SK-N-MC (cell line): ENCODE measurements around the gene DCAF4.

ENCODE experiments used
- EZH2 ChIP-seq: fragments of 200-600 bp; sonication (generic); IDR thresholded peaks from one replicate; pipeline ENCODE4 v1.6.1; 2017; ENCODE audit warnings: antibody characterized with exemption
- FOXP2 ChIP-seq: optimal IDR thresholded peaks from 2 replicates; pipeline ENCODE3; 2011; ENCODE audit warnings: mild to moderate bottlenecking, moderate library complexity; ENCODE audit not compliant: insufficient read depth; ENCODE audit errors: extremely low read length, control extremely low read depth
- POLR2AphosphoS5 ChIP-seq: IDR thresholded peaks from 2 replicates; pipeline ENCODE4 v1.6.1; 2012; ENCODE audit warnings: mild to moderate bottlenecking, low read depth, low read length, borderline replicate concordance

- no peak for TF ChIP-seq EZH2
- TF ChIP-seq POLR2AphosphoS5: no peak
- no peak for TF ChIP-seq FOXP2
Measured at GRCh38 chr14:72888636-72889201, 37.5 kb upstream of the DCAF4 start.
